Choroid plexus epithelial cell (primary cell): Measurements from ENCODE around the gene GIT2.

ENCODE experiments used
- DNase-seq: peaks from one replicate; pipeline ENCODE4 v3.0.0-alpha.2; 2010; ENCODE audit warnings: low read depth
- H3K4me3 ChIP-seq: 2 replicates; pipeline ENCODE4 v1.5.1; 2011; ENCODE audit warnings: low read depth, mild to moderate bottlenecking, control low read depth, low read length, moderate library complexity
- CTCF ChIP-seq: conservative IDR thresholded peaks from 2 replicates; pipeline ENCODE4 v1.5.1; 2011; ENCODE audit warnings: low read depth, mild to moderate bottlenecking, control low read depth, inconsistent platforms, low read length, moderate library complexity

GIT2 gene

GRCh38 chr12:109952160-109952858 lies 43.9 kb downstream of the GIT2 start:
- TF ChIP-seq CTCF: no peak
- no peak for DNase-seq
- H3K4me3 ChIP-seq: no peak overlapping the region

- peak; percentile 29 for TF ChIP-seq CTCF
Measured at GRCh38 chr12:109951751-109952150, 44.4 kb downstream of the GIT2 start.

GRCh38 chr12:109951136-109951535 lies 45.0 kb downstream of the GIT2 start:
- no peak for TF ChIP-seq CTCF
- peak; percentile 87 for DNase-seq
- no peak overlapping the region for H3K4me3 ChIP-seq

More at GRCh38 chr12:109951751-109952150, 44.4 kb downstream of the GIT2 start:
- DNase-seq: peak; percentile 94
- H3K4me3 ChIP-seq: no peak overlapping the region

- no peak for DNase-seq
- no peak for TF ChIP-seq CTCF
Measured at GRCh38 chr12:109950625-109951024, 45.5 kb downstream of the GIT2 start.

GRCh38 chr12:109949089-109949488 lies 47.1 kb downstream of the GIT2 start:
- peak; percentile 77 for DNase-seq
- H3K4me3 ChIP-seq: no peak overlapping the region
- TF ChIP-seq CTCF: no peak

More at GRCh38 chr12:109950625-109951024, 45.5 kb downstream of the GIT2 start:
- no peak overlapping the region for H3K4me3 ChIP-seq

GRCh38 chr12:109948368-109948767 lies 47.8 kb downstream of the GIT2 start:
- TF ChIP-seq CTCF: no peak
- no peak overlapping the region for H3K4me3 ChIP-seq
- DNase-seq: no peak

- H3K4me3 ChIP-seq: no peak overlapping the region
- peak; percentile 52 for DNase-seq
- TF ChIP-seq CTCF: no peak
Measured at GRCh38 chr12:109947521-109947920, 48.6 kb downstream of the GIT2 start.
